ENCODE results near the gene PPP1R1B. TPM values are rescaled to one million over a fixed set of nuclear protein-coding genes. Genes with fewer than 3 reads are reported as not detected.

PPP1R1B gene
- total RNA-seq, 2 experiments from 2014 or later = not detected

DNA sequence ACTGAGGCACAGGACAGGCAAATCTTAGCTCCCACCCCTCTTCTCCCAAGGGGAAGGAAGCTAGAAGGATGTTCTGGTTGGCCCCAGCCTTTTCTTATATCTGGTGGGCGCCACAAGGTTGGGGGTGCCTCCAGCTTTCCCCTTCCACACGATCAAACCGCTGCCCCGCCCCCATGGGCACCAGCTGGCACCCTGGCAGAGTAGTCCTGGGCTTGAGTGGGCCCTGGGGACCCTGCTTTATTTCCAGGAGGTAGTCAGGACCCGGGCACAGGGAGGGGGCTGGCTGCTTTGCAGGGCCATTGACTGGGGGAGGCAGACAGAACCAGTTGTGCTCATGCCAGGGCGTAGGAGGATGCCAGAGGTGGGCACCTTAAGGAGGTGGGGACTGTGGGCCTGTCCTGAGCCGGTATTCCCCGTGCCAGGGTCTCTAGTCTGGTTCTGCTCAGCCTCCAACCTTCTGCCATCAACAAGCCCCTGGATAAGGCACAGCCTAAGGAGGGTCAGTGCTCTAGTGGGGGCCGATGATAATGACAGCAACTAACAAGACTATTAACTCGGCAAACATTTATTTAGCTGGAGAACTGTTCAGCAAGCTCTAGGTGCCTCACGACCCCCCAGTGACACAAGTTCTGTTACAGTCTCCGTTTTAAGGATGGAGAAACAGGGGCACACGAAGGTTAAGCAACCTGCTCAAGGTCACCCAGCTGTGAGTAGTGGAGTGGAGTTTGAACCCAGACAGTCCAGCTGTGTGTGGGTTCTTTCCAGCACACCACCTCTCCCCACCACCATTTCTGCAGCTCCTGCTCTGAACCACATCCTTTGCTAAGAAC is 7.6 kb upstream of the PPP1R1B start:
- peaks cover 37% of the 10 kb centered on the region for H3K4me1 ChIP-seq (ENCODE audit: insufficient read depth, low read length, poor library complexity, severe bottlenecking)
- H3K36me3 ChIP-seq (ENCODE audit: insufficient read depth, low read length) = no peaks in the 10 kb centered on the region; the same call in 1 of the 2 replicates
- H2AFZ ChIP-seq (ENCODE audit: low read length) = peak overlapping the region; percentile 87; the same call in 1 of the 2 replicates
- no peaks in the 10 kb centered on the region for H3K79me2 ChIP-seq (ENCODE audit: insufficient read depth, low read depth, low read length)
- ChIA-PET POLR2A (interaction anchor here (0.5 to 0.6 kb wide), 3 partner anchors 45 to 466 kb away, joined by 3 to 5 read pairs (median 3); no protein-coding TSS in a partner anchor), CTCF (ENCODE audit: unreplicated experiment) (no interaction called here)
- H3K9me2 ChIP-seq (ENCODE audit: insufficient read depth, low read length) = no peaks in the 10 kb centered on the region
- intact Hi-C loops (cut with micrococcal nuclease; ENCODE audit: unreplicated experiment) = no loop called here
- no peaks in the 10 kb centered on the region for H3K9me3 ChIP-seq (ENCODE audit: low read length)
- no peaks in the 10 kb centered on the region for H4K20me1 ChIP-seq (ENCODE audit: insufficient read depth, low read length)
- TF ChIP-seq EZH2phosphoT487 (IDR thresholded peaks at IDR 0.05; ENCODE audit: borderline replicate concordance, low read depth, low read length) = no peak
- TF ChIP-seq, protein P1, sequence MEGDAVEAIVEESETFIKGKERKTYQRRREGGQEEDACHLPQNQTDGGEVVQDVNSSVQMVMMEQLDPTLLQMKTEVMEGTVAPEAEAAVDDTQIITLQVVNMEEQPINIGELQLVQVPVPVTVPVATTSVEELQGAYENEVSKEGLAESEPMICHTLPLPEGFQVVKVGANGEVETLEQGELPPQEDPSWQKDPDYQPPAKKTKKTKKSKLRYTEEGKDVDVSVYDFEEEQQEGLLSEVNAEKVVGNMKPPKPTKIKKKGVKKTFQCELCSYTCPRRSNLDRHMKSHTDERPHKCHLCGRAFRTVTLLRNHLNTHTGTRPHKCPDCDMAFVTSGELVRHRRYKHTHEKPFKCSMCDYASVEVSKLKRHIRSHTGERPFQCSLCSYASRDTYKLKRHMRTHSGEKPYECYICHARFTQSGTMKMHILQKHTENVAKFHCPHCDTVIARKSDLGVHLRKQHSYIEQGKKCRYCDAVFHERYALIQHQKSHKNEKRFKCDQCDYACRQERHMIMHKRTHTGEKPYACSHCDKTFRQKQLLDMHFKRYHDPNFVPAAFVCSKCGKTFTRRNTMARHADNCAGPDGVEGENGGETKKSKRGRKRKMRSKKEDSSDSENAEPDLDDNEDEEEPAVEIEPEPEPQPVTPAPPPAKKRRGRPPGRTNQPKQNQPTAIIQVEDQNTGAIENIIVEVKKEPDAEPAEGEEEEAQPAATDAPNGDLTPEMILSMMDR (conservative IDR thresholded peaks at IDR 0.05; ENCODE audit: low read length) = no peak
- no peak overlapping the region for H3K27ac ChIP-seq (ENCODE audit: low read depth, low read length, poor library complexity, severe bottlenecking)
- no TSS peak for BruUV-seq (replicated peaks)
- peak; percentile 22 for DNase-seq (ENCODE audit: low spot score)
- peak overlapping the region; percentile 78 for H3K4me2 ChIP-seq (ENCODE audit: low read length)
- no peak overlapping the region for H3K4me3 ChIP-seq (ENCODE audit: low read depth, low read length, poor library complexity, severe bottlenecking)

GRCh38 chr17:39619786-39620101 is 7.0 kb upstream of the PPP1R1B start:
- Histone ChIP-seq H3K9me3 (ENCODE audit: low read length) (no peaks in the 10 kb centered on the region), H3K36me3 (ENCODE audit: insufficient read depth, low read length) (no peaks in the 10 kb centered on the region; the same call in 1 of the 2 replicates), H3K4me3 (ENCODE audit: low read depth, low read length, poor library complexity, severe bottlenecking) (no peak overlapping the region), H3K27ac (ENCODE audit: low read depth, low read length, poor library complexity, severe bottlenecking) (no peak overlapping the region), H3K4me1 (ENCODE audit: insufficient read depth, low read length, poor library complexity, severe bottlenecking) (peaks cover 37% of the 10 kb centered on the region), H2AFZ (ENCODE audit: low read length) (no peak overlapping the region), H3K9me2 (ENCODE audit: insufficient read depth, low read length) (no peaks in the 10 kb centered on the region), H3K4me2 (ENCODE audit: low read length) (no peak overlapping the region), H4K20me1 (ENCODE audit: insufficient read depth, low read length) (no peaks in the 10 kb centered on the region), H3K79me2 (ENCODE audit: insufficient read depth, low read depth, low read length) (no peaks in the 10 kb centered on the region)
- TF ChIP-seq, protein P1 (conservative IDR thresholded peaks at IDR 0.05; ENCODE audit: low read length) = no peak
- TF ChIP-seq EZH2phosphoT487 (IDR thresholded peaks at IDR 0.05; ENCODE audit: borderline replicate concordance, low read depth, low read length) = no peak
- ChIA-PET CTCF (ENCODE audit: unreplicated experiment) (no interaction called here), POLR2A (interaction anchor here (0.6 kb wide), 1 partner anchor 136 kb away, joined by 3 read pairs; no protein-coding TSS in a partner anchor)
- intact Hi-C loops (cut with micrococcal nuclease; ENCODE audit: unreplicated experiment) = loop anchor here (5.0 kb wide), 1 partner anchor 243 kb away; the partner anchor contains the start of gene IKZF3
- no peak for DNase-seq (ENCODE audit: low spot score)
- BruUV-seq (replicated peaks) = no TSS peak

All from OCI-LY7 (cell line).